HepG2 (cell line): ENCODE data around the gene SMURF2. TPM values are rescaled to one million over a fixed set of nuclear protein-coding genes. Genes with fewer than 3 reads are reported as not detected.

Experiments used
- AHDC1 ChIP-seq: sonication (generic); formaldehyde crosslinking; IDR thresholded peaks from 2 replicates; pipeline ENCODE4 v1.5.1; 2020; ENCODE audit warnings: mild to moderate bottlenecking, missing genetic modification reagents, borderline replicate concordance
- ETV5 ChIP-seq: IDR thresholded peaks from 2 replicates; pipeline ENCODE4 v1.6.1; 2018; ENCODE audit warnings: missing biosample characterization, missing genetic modification reagents, inconsistent platforms, borderline replicate concordance
- HMGXB3 ChIP-seq: sonication (generic); formaldehyde crosslinking; IDR thresholded peaks from 2 replicates; pipeline ENCODE4 v1.4.0; 2020; ENCODE audit warnings: missing genetic modification reagents, borderline replicate concordance
- HOXA3 ChIP-seq: sonication (generic); formaldehyde crosslinking; IDR thresholded peaks from 2 replicates; pipeline ENCODE4 v1.5.0; 2020; ENCODE audit warnings: missing genetic modification reagents
- POLR2A ChIP-seq, 2 experiments: IDR thresholded peaks; 2 replicates each; pipeline ENCODE4 v1.6.1; 2011; ENCODE audit warnings: low read depth in 2 of 2, low read length in 2 of 2, mild to moderate bottlenecking in 1 of 2, moderate library complexity in 1 of 2; ENCODE audit not compliant: insufficient read depth in 1 of 2
- SMARCC2 ChIP-seq: fragments of 450-650 bp; IDR thresholded peaks from 2 replicates; pipeline ENCODE4 v1.6.1; 2017; ENCODE audit warnings: antibody characterized with exemption, mild to moderate bottlenecking
- TGIF2 ChIP-seq: IDR thresholded peaks from 2 replicates; pipeline ENCODE4 v1.6.1; 2016; ENCODE audit warnings: control low read depth, missing compliant biosample characterization
- THYN1 ChIP-seq: sonication (generic); formaldehyde crosslinking; IDR thresholded peaks from 2 replicates; pipeline ENCODE4 v1.8.1; 2023; ENCODE audit warnings: low read depth, mild to moderate bottlenecking, moderate library complexity, missing genetic modification reagents, borderline replicate concordance
- TSC22D2 ChIP-seq: sonication (generic); formaldehyde crosslinking; IDR thresholded peaks from 2 replicates; pipeline ENCODE4 v1.5.1; 2020; ENCODE audit warnings: missing genetic modification reagents, mild to moderate bottlenecking, borderline replicate concordance
- ZNF337 ChIP-seq: sonication (generic); formaldehyde crosslinking; IDR thresholded peaks from 2 replicates; pipeline ENCODE4 v1.5.1; 2020; ENCODE audit warnings: missing genetic modification reagents, low read depth, mild to moderate bottlenecking, borderline replicate concordance
- ZNF484 ChIP-seq: sonication (generic); formaldehyde crosslinking; IDR thresholded peaks from 2 replicates; pipeline ENCODE4 v1.5.1; 2020; ENCODE audit warnings: mild to moderate bottlenecking, low read depth, missing genetic modification reagents, borderline replicate concordance
- polyA plus RNA-seq, 8 experiments: library from polyadenylated mRNA; depleted of rRNA in 3 of 8; stranded (reverse) in 7 of 8; unstranded in 1 of 8; fragments of >200 nt; fragmentation: Illumina TruSeq in 4 of 8; extraction: Trizol in 4 of 8; gene quantifications; 2 replicates each; pipeline versions ENCODE4 v1.2.1 to v1.2.3, GENCODE V29; 2011 to 2016; ENCODE audit warnings: low read depth in 4 of 8, missing spikeins in 1 of 8, mixed read lengths in 1 of 8; ENCODE audit not compliant: insufficient read depth in 1 of 8
- total RNA-seq, 5 experiments: library from RNA; depleted of rRNA; stranded (reverse); fragments of >200 nt; fragmentation: Illumina TruSeq; extraction: Trizol; gene quantifications; 2 replicates each; pipeline ENCODE4 v1.2.3, GENCODE V29; 2016; ENCODE audit warnings: low read depth in 1 of 5
- TF ChIP-seq, protein P1 (sequence below): sonication (generic); formaldehyde crosslinking; conservative IDR thresholded peaks from 2 replicates; pipeline ENCODE4 v1.8.0; 2022; ENCODE audit warnings: mild to moderate bottlenecking, moderate library complexity, missing genetic modification reagents
- TF ChIP-seq, protein P2 (sequence below): sonication (generic); formaldehyde crosslinking; IDR thresholded peaks from 2 replicates; pipeline ENCODE4 v1.4.0; 2020; ENCODE audit warnings: missing genetic modification reagents, borderline replicate concordance

Gene SMURF2
- total and polyA plus RNA-seq, 2 of the 13 experiments (the other 11 are each of a cell fraction or from before 2014, with no cell fraction given): 14.9 to 24.3 TPM

GRCh38 chr17:64694207-64694606 lies 32.1 kb upstream of the SMURF2 start (continued):
- TF ChIP-seq TSC22D2 (CRISPR knock-in tag) (no peak), ETV5 (CRISPR knock-in tag) (peak; percentile 36; the same call in 1 of the 2 replicates), ZNF484 (no peak), POLR2A (IDR thresholded peaks at IDR 0.05; ENCODE audit: insufficient read depth in 1 of 2, low read depth in 2 of 2, low read length in 2 of 2) (no peak), SMARCC2 (no peak), THYN1 (CRISPR knock-in tag) (no peak), TGIF2 (CRISPR knock-in tag) (no peak; the same call in 1 of the 2 replicates), HOXA3 (CRISPR knock-in tag) (peak; percentile 84), HMGXB3 (peak; percentile 41; the same call in 1 of the 2 replicates), AHDC1 (peak; percentile 66; the same call in 1 of the 2 replicates), ZNF337 (CRISPR knock-in tag) (no peak)
- TF ChIP-seq, protein P1, sequence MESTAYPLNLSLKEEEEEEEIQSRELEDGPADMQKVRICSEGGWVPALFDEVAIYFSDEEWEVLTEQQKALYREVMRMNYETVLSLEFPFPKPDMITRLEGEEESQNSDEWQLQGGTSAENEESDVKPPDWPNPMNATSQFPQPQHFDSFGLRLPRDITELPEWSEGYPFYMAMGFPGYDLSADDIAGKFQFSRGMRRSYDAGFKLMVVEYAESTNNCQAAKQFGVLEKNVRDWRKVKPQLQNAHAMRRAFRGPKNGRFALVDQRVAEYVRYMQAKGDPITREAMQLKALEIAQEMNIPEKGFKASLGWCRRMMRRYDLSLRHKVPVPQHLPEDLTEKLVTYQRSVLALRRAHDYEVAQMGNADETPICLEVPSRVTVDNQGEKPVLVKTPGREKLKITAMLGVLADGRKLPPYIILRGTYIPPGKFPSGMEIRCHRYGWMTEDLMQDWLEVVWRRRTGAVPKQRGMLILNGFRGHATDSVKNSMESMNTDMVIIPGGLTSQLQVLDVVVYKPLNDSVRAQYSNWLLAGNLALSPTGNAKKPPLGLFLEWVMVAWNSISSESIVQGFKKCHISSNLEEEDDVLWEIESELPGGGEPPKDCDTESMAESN (CRISPR knock-in tag): no peak
- TF ChIP-seq, protein P2, sequence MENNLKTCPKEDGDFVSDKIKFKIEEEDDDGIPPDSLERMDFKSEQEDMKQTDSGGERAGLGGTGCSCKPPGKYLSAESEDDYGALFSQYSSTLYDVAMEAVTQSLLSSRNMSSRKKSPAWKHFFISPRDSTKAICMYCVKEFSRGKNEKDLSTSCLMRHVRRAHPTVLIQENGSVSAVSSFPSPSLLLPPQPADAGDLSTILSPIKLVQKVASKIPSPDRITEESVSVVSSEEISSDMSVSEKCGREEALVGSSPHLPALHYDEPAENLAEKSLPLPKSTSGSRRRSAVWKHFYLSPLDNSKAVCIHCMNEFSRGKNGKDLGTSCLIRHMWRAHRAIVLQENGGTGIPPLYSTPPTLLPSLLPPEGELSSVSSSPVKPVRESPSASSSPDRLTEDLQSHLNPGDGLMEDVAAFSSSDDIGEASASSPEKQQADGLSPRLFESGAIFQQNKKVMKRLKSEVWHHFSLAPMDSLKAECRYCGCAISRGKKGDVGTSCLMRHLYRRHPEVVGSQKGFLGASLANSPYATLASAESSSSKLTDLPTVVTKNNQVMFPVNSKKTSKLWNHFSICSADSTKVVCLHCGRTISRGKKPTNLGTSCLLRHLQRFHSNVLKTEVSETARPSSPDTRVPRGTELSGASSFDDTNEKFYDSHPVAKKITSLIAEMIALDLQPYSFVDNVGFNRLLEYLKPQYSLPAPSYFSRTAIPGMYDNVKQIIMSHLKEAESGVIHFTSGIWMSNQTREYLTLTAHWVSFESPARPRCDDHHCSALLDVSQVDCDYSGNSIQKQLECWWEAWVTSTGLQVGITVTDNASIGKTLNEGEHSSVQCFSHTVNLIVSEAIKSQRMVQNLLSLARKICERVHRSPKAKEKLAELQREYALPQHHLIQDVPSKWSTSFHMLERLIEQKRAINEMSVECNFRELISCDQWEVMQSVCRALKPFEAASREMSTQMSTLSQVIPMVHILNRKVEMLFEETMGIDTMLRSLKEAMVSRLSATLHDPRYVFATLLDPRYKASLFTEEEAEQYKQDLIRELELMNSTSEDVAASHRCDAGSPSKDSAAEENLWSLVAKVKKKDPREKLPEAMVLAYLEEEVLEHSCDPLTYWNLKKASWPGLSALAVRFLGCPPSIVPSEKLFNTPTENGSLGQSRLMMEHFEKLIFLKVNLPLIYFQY (CRISPR knock-in tag): peak; percentile 51; the same call in 1 of the 2 replicates
